Keratinocyte (primary cell): ENCODE results near the gene ODAD3. TPM values are rescaled to one million over a fixed set of nuclear protein-coding genes. Genes with fewer than 3 reads are reported as not detected.
"Not testable (repeated sequence)": the region's sequence is repeated elsewhere in the genome, so short reads cannot be mapped to it uniquely, and the experiment has no call there.

Experiments used
- DNase-seq: peaks from one replicate; pipeline ENCODE4 v3.0.0-alpha.2; 2011; ENCODE audit warnings: low read depth, missing footprints, low spot score
- FAIRE-seq: peaks from 2 replicates; lab custom pipeline; 2011; peaks lifted over from hg19 to GRCh38; lab: Jason Lieb, UNC
- H2AFZ ChIP-seq: 2 replicates; pipeline ENCODE4 v1.6.0; 2012; ENCODE audit warnings: low read length, control low read depth, inconsistent platforms; ENCODE audit not compliant: control insufficient read depth
- H3K27ac ChIP-seq: 2 replicates; pipeline ENCODE4 v1.5.1; 2011; ENCODE audit warnings: low read length; ENCODE audit not compliant: control insufficient read depth, insufficient read depth
- H3K27me3 ChIP-seq: 3 replicates; pipeline ENCODE4 v1.6.0; 2011; ENCODE audit warnings: low read length; ENCODE audit not compliant: control insufficient read depth, insufficient read depth; ENCODE audit errors: extremely low read depth
- H3K36me3 ChIP-seq, 2 experiments: 2 replicates in 1 of 2; 3 replicates in 1 of 2; pipeline ENCODE4 v1.5.1; 2011; ENCODE audit warnings: low read length in 2 of 2, mild to moderate bottlenecking in 1 of 2; ENCODE audit not compliant: control insufficient read depth in 2 of 2, insufficient read depth in 2 of 2; ENCODE audit errors: extremely low read depth in 1 of 2
- H3K4me1 ChIP-seq: 3 replicates; pipeline ENCODE4 v1.5.1; 2011; ENCODE audit warnings: low read length; ENCODE audit not compliant: control insufficient read depth, insufficient read depth; ENCODE audit errors: extremely low read depth
- H3K4me2 ChIP-seq: 3 replicates; pipeline ENCODE4 v1.6.0; 2011; ENCODE audit warnings: low read depth, low read length; ENCODE audit not compliant: control insufficient read depth, insufficient read depth; ENCODE audit errors: extremely low read depth
- H3K4me3 ChIP-seq, 3 experiments: fragments of 200-600 bp in 1 of 3; sonication (generic) in 1 of 3; 2 replicates in 2 of 3; 3 replicates in 1 of 3; pipeline ENCODE4 v1.5.1; 2011 to 2016; ENCODE audit warnings: low read length in 3 of 3, mild to moderate bottlenecking in 3 of 3, control low read depth in 2 of 3, inconsistent platforms in 1 of 3, low read depth in 1 of 3, mixed read lengths in 1 of 3, mixed run types in 1 of 3, moderate library complexity in 1 of 3; ENCODE audit not compliant: control insufficient read depth in 2 of 3, insufficient read depth in 2 of 3; ENCODE audit errors: extremely low read depth in 1 of 3
- H3K79me2 ChIP-seq: 2 replicates; pipeline ENCODE4 v1.6.0; 2012; ENCODE audit warnings: low read length; ENCODE audit not compliant: control insufficient read depth, insufficient read depth
- H3K9ac ChIP-seq: 3 replicates; pipeline ENCODE4 v1.6.0; 2011; ENCODE audit warnings: low read length; ENCODE audit not compliant: control insufficient read depth, insufficient read depth; ENCODE audit errors: extremely low read depth
- H3K9me1 ChIP-seq: 3 replicates; pipeline ENCODE4 v1.6.0; 2011; ENCODE audit warnings: low read length; ENCODE audit not compliant: control insufficient read depth, insufficient read depth; ENCODE audit errors: extremely low read depth
- H3K9me3 ChIP-seq: 2 replicates; pipeline ENCODE4 v1.5.1; 2012; ENCODE audit warnings: low read depth, low read length; ENCODE audit not compliant: control insufficient read depth
- H4K20me1 ChIP-seq: 3 replicates; pipeline ENCODE4 v1.6.0; 2011; ENCODE audit warnings: low read length; ENCODE audit not compliant: control insufficient read depth, insufficient read depth; ENCODE audit errors: extremely low read depth
- EZH2 ChIP-seq: IDR thresholded peaks from one replicate; pipeline ENCODE4 v1.6.1; 2012; ENCODE audit warnings: inconsistent platforms, mild to moderate bottlenecking, low read length, moderate library complexity
- dilution Hi-C: fragments of 300-500 bp; cut with MboI; formaldehyde crosslinking; loops from one replicate; pipeline ENCODE4 v1.7.0; 2020; ENCODE audit warnings: low sequenced_read_pairs; ENCODE audit not compliant: extremely low pct_ligation_motif_present
- polyA plus RNA-seq, 5 experiments: library from polyadenylated mRNA; depleted of rRNA in 3 of 5; stranded (reverse) in 3 of 5; stranded (forward) in 1 of 5; unstranded in 1 of 5; fragments of >200 nt; gene quantifications; 1 replicate in 1 of 5; 2 replicates in 3 of 5; 3 replicates in 1 of 5; pipeline versions ENCODE4 v1.2.1 to v1.2.3, GENCODE V29; 2011 to 2012; ENCODE audit warnings: missing spikeins in 2 of 5, low read depth in 1 of 5, low replicate concordance in 1 of 5
- TF ChIP-seq, protein P1 (sequence below), 3 experiments: IDR thresholded peaks in 1 of 3; conservative IDR thresholded peaks in 1 of 3; optimal IDR thresholded peaks in 1 of 3; 2 replicates in 2 of 3; 3 replicates in 1 of 3; pipeline versions ENCODE3 to v1.5.1; 2011; ENCODE audit warnings: low read length in 3 of 3, mild to moderate bottlenecking in 3 of 3, moderate library complexity in 2 of 3, control low read depth in 1 of 3, inconsistent platforms in 1 of 3; ENCODE audit not compliant: insufficient read depth in 2 of 3; ENCODE audit errors: extremely low read depth in 1 of 3

ODAD3 gene
- polyA plus RNA-seq, 1 donor (not counting 4 experiments of a cell fraction or from before 2014, with no cell fraction given): 0.09 TPM

DNA sequence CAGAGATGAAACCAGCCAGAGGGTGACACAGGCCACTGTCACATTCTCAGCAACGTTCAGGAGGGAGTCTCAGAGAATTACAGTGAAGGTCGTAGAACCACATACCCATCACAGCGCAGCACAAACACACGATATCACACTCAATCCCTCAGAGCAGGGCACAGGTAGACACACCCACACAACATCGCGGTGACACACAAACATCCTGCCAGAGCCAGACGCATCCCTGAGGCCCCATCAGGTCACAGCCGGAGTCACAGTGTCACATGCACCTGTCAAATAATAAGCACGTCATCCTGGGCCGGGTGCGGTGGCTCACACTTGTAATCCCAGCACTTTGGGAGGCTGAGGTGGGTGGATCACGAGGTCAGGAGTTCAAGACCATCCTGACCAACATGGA, 28.5 kb upstream of the ODAD3 start:
- FAIRE-seq (no peak), DNase-seq (no peak)
- Histone ChIP-seq H3K9ac (no peak overlapping the region), H3K27ac (no peak overlapping the region), H3K4me3 (no peak overlapping the region), H3K27me3 (no peaks in the 10 kb centered on the region), H2AFZ (no peak overlapping the region), H3K36me3 (no peaks in the 10 kb centered on the region), H3K4me2 (no peak overlapping the region), H3K9me1 (no peaks in the 10 kb centered on the region), H3K4me1 (no peaks in the 10 kb centered on the region), H3K9me3 (no peaks in the 10 kb centered on the region), H3K79me2 (no peaks in the 10 kb centered on the region), H4K20me1 (no peaks in the 10 kb centered on the region)
- dilution Hi-C loops: no loop called here
- TF ChIP-seq EZH2: no peak

DNA sequence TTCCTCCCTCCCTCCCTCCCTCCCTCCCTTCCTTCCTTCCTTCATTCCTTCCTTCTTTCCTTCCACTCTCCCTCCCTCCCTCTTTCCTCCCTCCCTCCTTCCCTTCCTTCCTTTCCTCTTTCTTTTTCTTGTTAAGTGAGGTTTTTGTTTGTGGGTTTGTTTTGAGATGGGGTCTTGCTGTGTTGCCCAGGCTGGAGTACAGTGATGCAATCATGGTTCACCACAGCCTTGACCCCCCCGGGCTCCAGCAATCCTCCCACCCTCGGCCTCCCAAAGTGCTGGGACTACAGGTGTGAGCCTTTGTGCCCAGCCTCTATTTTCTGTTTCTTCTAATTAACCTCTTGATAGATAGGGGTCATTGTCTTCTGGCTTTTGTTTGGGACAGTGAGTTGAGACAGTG, 26.5 kb upstream of the ODAD3 start:
- H2AFZ ChIP-seq: no peak overlapping the region
- no peaks in the 10 kb centered on the region for H3K36me3 ChIP-seq
- DNase-seq (no peak), FAIRE-seq (no peak)
- no peaks in the 10 kb centered on the region for H3K4me1 ChIP-seq
- TF ChIP-seq, protein P1, sequence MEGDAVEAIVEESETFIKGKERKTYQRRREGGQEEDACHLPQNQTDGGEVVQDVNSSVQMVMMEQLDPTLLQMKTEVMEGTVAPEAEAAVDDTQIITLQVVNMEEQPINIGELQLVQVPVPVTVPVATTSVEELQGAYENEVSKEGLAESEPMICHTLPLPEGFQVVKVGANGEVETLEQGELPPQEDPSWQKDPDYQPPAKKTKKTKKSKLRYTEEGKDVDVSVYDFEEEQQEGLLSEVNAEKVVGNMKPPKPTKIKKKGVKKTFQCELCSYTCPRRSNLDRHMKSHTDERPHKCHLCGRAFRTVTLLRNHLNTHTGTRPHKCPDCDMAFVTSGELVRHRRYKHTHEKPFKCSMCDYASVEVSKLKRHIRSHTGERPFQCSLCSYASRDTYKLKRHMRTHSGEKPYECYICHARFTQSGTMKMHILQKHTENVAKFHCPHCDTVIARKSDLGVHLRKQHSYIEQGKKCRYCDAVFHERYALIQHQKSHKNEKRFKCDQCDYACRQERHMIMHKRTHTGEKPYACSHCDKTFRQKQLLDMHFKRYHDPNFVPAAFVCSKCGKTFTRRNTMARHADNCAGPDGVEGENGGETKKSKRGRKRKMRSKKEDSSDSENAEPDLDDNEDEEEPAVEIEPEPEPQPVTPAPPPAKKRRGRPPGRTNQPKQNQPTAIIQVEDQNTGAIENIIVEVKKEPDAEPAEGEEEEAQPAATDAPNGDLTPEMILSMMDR (optimal IDR thresholded peaks at IDR 0.05 in 1 of 3, IDR thresholded peaks at IDR 0.05 in 1 of 3, conservative IDR thresholded peaks at IDR 0.05 in 1 of 3; ENCODE audit: extremely low read depth in 1 of 3, insufficient read depth in 2 of 3, low read length in 3 of 3): no peak
- no peak for TF ChIP-seq EZH2
- dilution Hi-C loops: no loop called here
- no peaks in the 10 kb centered on the region for H3K79me2 ChIP-seq
- H3K9me1 ChIP-seq: no peaks in the 10 kb centered on the region
- no peaks in the 10 kb centered on the region for H4K20me1 ChIP-seq
- no peaks in the 10 kb centered on the region for H3K27me3 ChIP-seq
- no peaks in the 10 kb centered on the region for H3K9me3 ChIP-seq
- H3K4me2 ChIP-seq: no peak overlapping the region
- no peak overlapping the region for H3K9ac ChIP-seq
- no peak overlapping the region for H3K27ac ChIP-seq
- no peak overlapping the region for H3K4me3 ChIP-seq

DNA sequence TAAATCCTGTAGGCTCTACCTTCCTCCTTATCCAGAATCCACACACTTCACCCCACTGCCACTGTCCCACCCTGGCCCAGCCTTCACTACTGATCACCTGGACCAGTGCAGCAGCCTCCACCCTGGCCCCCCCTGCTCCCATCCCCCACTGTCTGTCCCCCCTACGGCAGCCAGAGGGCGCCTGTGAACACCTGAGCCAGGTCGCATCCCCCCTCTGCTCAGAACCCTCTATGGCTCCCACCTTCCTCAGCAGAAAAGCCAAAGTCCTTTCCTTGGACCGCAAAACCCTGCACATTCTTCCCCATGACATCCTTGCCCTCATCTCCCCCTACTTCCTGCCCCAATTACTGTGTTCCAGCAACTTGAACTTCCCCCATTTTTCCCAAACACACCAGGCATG, 25.3 kb upstream of the ODAD3 start:
- FAIRE-seq: no peak
- H3K9me3 ChIP-seq: no peaks in the 10 kb centered on the region

DNA sequence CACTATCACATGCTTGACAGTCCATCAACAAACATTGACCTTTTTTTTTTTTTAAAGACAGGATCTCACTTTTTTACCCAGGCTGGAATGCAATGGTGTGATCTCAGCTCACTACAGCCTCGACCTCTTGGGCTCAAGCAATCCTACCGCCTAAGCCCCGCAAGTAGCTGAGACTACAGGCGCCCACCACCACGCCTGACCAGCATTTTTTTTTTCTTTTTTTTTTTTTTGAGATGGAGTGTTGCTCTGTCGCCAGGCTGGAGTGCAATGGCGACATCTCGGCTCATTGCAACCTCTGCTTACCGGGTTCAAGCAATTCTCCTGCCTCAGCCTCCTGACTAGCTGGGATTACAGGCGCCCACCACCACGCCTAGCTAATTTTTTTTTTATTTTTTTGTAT, 24.0 kb upstream of the ODAD3 start:
- H3K79me2 ChIP-seq, H3K4me2 ChIP-seq, DNase-seq, dilution Hi-C loops, H3K9me3 ChIP-seq, H4K20me1 ChIP-seq, H3K27ac ChIP-seq, H3K36me3 ChIP-seq, H2AFZ ChIP-seq, H3K9me1 ChIP-seq, H3K9ac ChIP-seq, H3K27me3 ChIP-seq, FAIRE-seq, H3K4me1 ChIP-seq, H3K4me3 ChIP-seq: not testable (repeated sequence)

More for the DNA sequence above, 25.3 kb upstream of the ODAD3 start:
- no peaks in the 10 kb centered on the region for H3K79me2 ChIP-seq
- no peaks in the 10 kb centered on the region for H3K9me1 ChIP-seq
- no peaks in the 10 kb centered on the region for H3K36me3 ChIP-seq
- no peak overlapping the region for H2AFZ ChIP-seq
- H3K27ac ChIP-seq: no peak overlapping the region
- H3K27me3 ChIP-seq: no peaks in the 10 kb centered on the region
- dilution Hi-C loops: no loop called here
- no peak overlapping the region for H3K9ac ChIP-seq
- TF ChIP-seq EZH2: no peak
- TF ChIP-seq, protein P1 (optimal IDR thresholded peaks at IDR 0.05 in 1 of 3, IDR thresholded peaks at IDR 0.05 in 1 of 3, conservative IDR thresholded peaks at IDR 0.05 in 1 of 3; ENCODE audit: extremely low read depth in 1 of 3, insufficient read depth in 2 of 3, low read length in 3 of 3): peak; percentile 14 to 64 (median 38)
- no peak for DNase-seq
- H3K4me3 ChIP-seq: no peak overlapping the region
- no peaks in the 10 kb centered on the region for H4K20me1 ChIP-seq
- H3K4me2 ChIP-seq: no peak overlapping the region
- H3K4me1 ChIP-seq: no peaks in the 10 kb centered on the region
